Peyer's patch (tissue), 4 donors: Measurements from ENCODE around the gene ATP11C. TPM values are rescaled to one million over a fixed set of nuclear protein-coding genes. Genes with fewer than 3 reads are reported as not detected.

Experiments
- DNase-seq, 3 donors: peaks; one replicate each; pipeline ENCODE4 v3.0.0-alpha.2; 2017 to 2019
- H3K27ac ChIP-seq, 4 donors: fragments of 200-600 bp; sonication (generic); one replicate each; pipeline ENCODE4 v1.5.1; 2016 to 2019
- H3K27me3 ChIP-seq, 2 donors: fragments of 200-600 bp; sonication (generic); one replicate each; pipeline ENCODE4 v1.5.1; 2019
- H3K36me3 ChIP-seq, 3 donors: fragments of 200-600 bp; sonication (generic); one replicate each; pipeline ENCODE4 v1.5.1; 2016 to 2019
- H3K4me1 ChIP-seq, 4 donors: fragments of 200-600 bp; sonication (generic); one replicate each; pipeline ENCODE4 v1.5.1; 2016 to 2019
- H3K4me3 ChIP-seq, 4 donors: fragments of 200-600 bp; sonication (generic); 1 replicate in 3 of 4; 2 replicates in 1 of 4; pipeline ENCODE4 v1.5.1; 2016 to 2019; ENCODE audit warnings: mild to moderate bottlenecking in 1 of 4
- H3K9me3 ChIP-seq, 4 donors: fragments of 200-600 bp; sonication (generic); one replicate each; pipeline ENCODE4 v1.5.1; 2016 to 2019; ENCODE audit warnings: mild to moderate bottlenecking in 1 of 4
- POLR2A ChIP-seq, 2 donors: fragments of 450-650 bp; IDR thresholded peaks; one replicate each; pipeline ENCODE4 v1.5.1; 2017; ENCODE audit warnings: antibody characterized with exemption in 2 of 2, mild to moderate bottlenecking in 2 of 2, moderate library complexity in 2 of 2
- total RNA-seq, 4 donors: library from RNA; depleted of rRNA; stranded (reverse); fragments of >200 nt; gene quantifications; one replicate each; pipeline ENCODE4 v1.1.0, GENCODE V29; 2016
- TF ChIP-seq, protein P1 (sequence below), 6 experiments: fragments of 450-650 bp in 4 of 6; fragments of 200-600 bp in 2 of 6; sonication (generic) in 1 of 6; IDR thresholded peaks; one replicate each; pipeline ENCODE4 v1.5.1; 2017 to 2019; ENCODE audit warnings: antibody characterized with exemption in 6 of 6, mild to moderate bottlenecking in 3 of 6, moderate library complexity in 1 of 6

ATP11C gene
- total RNA-seq = 10 to 100 TPM in 2 of 4 donors, 1 to 10 TPM in 2; 8.9 to 46.2 (median 13.1) TPM

GRCh38 chrX:139932901-139933796 is at the start of gene ATP11C:
ATP11C (minus strand) TSS chrX:139933053; CDS start chrX:139932042, 1,011 bp downstream.
- Histone ChIP-seq H3K27ac (peak within 1 kb of the TSS; percentile 93 to 100 (median 98)), H3K9me3 (no peaks in the 10 kb centered on the region), H3K4me1 (no peaks in the 10 kb centered on the region), H3K27me3 (no peaks in the 10 kb centered on the region), H3K4me3 (peak within 1 kb of the TSS; percentile 63 to 93 (median 80)), H3K36me3 (no peaks in the 10 kb centered on the region)
- DNase-seq = peak; percentile 79 to 93 (median 86)
- peak; percentile 70 to 79 for TF ChIP-seq POLR2A (IDR thresholded peaks at IDR 0.05)
- TF ChIP-seq, protein P1, sequence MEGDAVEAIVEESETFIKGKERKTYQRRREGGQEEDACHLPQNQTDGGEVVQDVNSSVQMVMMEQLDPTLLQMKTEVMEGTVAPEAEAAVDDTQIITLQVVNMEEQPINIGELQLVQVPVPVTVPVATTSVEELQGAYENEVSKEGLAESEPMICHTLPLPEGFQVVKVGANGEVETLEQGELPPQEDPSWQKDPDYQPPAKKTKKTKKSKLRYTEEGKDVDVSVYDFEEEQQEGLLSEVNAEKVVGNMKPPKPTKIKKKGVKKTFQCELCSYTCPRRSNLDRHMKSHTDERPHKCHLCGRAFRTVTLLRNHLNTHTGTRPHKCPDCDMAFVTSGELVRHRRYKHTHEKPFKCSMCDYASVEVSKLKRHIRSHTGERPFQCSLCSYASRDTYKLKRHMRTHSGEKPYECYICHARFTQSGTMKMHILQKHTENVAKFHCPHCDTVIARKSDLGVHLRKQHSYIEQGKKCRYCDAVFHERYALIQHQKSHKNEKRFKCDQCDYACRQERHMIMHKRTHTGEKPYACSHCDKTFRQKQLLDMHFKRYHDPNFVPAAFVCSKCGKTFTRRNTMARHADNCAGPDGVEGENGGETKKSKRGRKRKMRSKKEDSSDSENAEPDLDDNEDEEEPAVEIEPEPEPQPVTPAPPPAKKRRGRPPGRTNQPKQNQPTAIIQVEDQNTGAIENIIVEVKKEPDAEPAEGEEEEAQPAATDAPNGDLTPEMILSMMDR (IDR thresholded peaks at IDR 0.05) = no peak

DNA sequence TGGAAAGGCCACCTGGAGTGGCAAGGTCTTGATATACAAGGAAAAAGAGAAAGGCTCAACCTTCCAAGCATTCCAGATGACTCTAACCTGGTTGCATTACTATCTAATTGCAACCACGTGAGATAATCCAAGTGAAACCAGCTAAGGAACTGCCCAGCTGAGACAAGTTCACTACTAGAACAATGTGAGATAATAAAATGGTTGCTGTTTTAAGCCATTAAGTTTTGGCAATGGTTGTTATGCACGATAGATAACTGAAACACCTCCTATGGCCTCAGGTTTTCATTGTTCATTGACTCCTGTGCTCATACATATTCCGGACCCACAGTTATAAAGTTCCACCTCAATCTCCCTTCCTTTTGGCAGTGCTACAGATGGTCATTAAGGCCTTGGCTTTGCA is 41.6 kb upstream of the ATP11C start:
- Histone ChIP-seq H3K4me3 (no peak overlapping the region), H3K27me3 (no peaks in the 10 kb centered on the region), H3K27ac (no peak overlapping the region), H3K9me3 (no peaks in the 10 kb centered on the region), H3K4me1 (no peaks in the 10 kb centered on the region), H3K36me3 (no peaks in the 10 kb centered on the region)
- TF ChIP-seq POLR2A (IDR thresholded peaks at IDR 0.05) = no peak
- TF ChIP-seq, protein P1 (IDR thresholded peaks at IDR 0.05) = no peak
- DNase-seq = no peak

DNA sequence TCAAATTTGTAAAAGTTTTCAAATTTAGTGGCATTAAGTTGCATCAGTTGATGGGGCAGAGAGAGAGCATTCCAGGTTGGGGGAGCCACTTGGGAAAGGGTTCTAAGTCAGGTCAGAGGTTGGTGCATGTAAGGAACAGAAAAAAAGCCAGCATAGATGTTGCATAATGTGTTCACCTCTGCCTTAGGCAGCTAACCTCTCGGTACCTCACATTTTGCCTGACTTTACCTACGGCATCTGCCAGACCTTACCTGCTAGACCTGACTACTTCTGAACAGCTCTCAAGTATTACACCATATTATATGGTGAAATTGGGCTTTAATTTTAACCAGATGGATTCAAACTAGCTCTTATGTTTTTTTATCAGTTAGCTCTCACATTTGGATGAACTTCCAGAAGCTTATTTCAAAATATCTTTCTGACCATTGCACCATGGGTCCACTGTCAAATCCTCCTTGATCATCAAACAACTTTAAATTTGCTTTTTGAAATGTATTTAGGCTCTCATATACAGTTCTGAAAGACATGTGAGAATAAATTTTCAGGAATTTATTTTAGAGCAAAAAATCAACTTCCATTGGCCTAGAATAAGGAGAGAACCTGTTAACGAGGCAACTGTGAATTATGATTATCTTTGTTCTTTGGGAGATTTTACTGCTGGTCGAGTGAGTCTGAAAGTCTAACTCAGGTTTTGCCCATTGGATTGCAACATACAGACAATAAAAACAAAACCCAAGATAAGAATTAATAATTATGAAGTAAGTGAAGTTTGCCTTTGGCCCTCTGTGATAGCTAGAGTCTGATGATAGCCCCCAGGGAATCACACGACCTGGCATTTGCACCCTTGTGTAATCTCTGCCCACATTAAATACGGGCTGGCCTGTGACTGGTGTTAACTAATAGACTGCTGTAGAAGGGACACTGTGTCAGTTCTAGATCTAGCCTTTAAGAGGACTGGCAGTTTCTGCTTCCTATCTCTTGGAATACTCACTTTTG is 40.1 kb upstream of the ATP11C start:
- no peaks in the 10 kb centered on the region for H3K9me3 ChIP-seq
- DNase-seq = no peak
- TF ChIP-seq, protein P1 (IDR thresholded peaks at IDR 0.05) = no peak
- no peak for TF ChIP-seq POLR2A (IDR thresholded peaks at IDR 0.05)
- no peak overlapping the region for H3K27ac ChIP-seq
- H3K4me3 ChIP-seq = no peak overlapping the region
- H3K4me1 ChIP-seq = no peaks in the 10 kb centered on the region
- no peaks in the 10 kb centered on the region for H3K27me3 ChIP-seq
- no peaks in the 10 kb centered on the region for H3K36me3 ChIP-seq

DNA sequence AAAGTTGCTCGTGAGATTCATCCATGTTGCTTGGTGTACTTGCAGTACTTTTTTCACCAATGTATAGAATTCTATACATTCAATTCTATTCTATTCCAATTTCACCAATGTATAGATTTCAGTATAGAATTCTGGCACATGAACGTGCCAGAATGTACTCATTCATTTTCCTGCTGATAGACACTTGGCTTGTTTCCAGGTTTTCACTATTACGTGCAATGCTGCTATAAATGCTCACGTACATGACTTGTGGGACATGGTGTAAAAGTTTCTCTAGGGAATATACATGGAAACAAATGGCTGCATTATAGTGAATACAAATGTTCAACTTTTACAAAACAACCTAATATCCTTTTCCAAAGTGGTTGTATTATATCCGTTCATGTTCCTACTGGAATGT is 39.3 kb upstream of the ATP11C start:
- Histone ChIP-seq H3K36me3 (no peaks in the 10 kb centered on the region), H3K27ac (no peak overlapping the region), H3K4me3 (no peak overlapping the region), H3K9me3 (no peaks in the 10 kb centered on the region), H3K27me3 (no peaks in the 10 kb centered on the region), H3K4me1 (no peaks in the 10 kb centered on the region)
- DNase-seq = no peak
- TF ChIP-seq, protein P1 (IDR thresholded peaks at IDR 0.05) = no peak
- no peak for TF ChIP-seq POLR2A (IDR thresholded peaks at IDR 0.05)

DNA sequence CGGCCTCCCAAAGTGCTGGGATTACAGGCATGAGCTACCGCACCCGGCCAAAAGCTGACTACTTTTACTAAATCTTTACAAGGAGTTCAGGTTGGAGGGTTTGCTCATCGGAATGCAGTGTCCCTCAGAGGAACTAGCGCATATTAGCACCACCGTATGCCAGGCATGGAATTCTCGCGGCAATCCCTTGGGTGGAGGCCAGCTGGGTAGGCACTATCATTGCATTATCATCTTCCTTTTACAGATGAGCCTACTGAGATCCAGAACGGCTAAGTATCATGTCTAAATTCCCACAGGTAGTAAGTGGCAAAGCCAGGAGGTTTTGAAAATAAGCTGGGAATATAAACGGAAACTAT is 38.5 kb upstream of the ATP11C start:
- no peaks in the 10 kb centered on the region for H3K9me3 ChIP-seq
- no peak overlapping the region for H3K27ac ChIP-seq
- no peaks in the 10 kb centered on the region for H3K4me1 ChIP-seq
- no peaks in the 10 kb centered on the region for H3K27me3 ChIP-seq
- no peak overlapping the region for H3K4me3 ChIP-seq
- no peaks in the 10 kb centered on the region for H3K36me3 ChIP-seq
- TF ChIP-seq POLR2A (IDR thresholded peaks at IDR 0.05) = no peak
- TF ChIP-seq, protein P1 (IDR thresholded peaks at IDR 0.05) = no peak
- DNase-seq = no peak
